ENCODE measurements around the gene BRD1. TPM values are rescaled to one million over a fixed set of nuclear protein-coding genes. Genes with fewer than 3 reads are reported as not detected.

The BRD1 gene
- total RNA-seq, 1 experiment from 2014 or later, result 19.1 TPM

GRCh38 chr22:49872347-49872746, 44.7 kb upstream of the BRD1 start:
- H3K27ac ChIP-seq (ENCODE audit: low read length), result no peak overlapping the region
- no peak for TF ChIP-seq EZH2phosphoT487 (IDR thresholded peaks at IDR 0.05; ENCODE audit: borderline replicate concordance, low read length)
- TF ChIP-seq EZH2 (IDR thresholded peaks at IDR 0.05; ENCODE audit: low read length, unreplicated experiment), result no peak
- TF ChIP-seq CTCF (conservative IDR thresholded peaks at IDR 0.05; ENCODE audit: low read depth, low read length), result no peak
- no peaks in the 10 kb centered on the region for H3K4me1 ChIP-seq (ENCODE audit: insufficient read depth, low read length)
- H3K9me2 ChIP-seq (replicated peaks; ENCODE audit: low read length), result no peaks in the 10 kb centered on the region
- ChIA-PET CTCF (no interaction called here), POLR2A (ENCODE audit: unreplicated experiment) (no interaction called here)
- no peak overlapping the region for H3K4me2 ChIP-seq (ENCODE audit: low read length)
- 0 out of 2 replicates have a peak, but pooled peaks cover 3% of the 10 kb centered on the region for H4K20me1 ChIP-seq (ENCODE audit: low read length)
- intact Hi-C loops (cut with micrococcal nuclease), result no loop called here
- H3F3A ChIP-seq (ENCODE audit: low read length, unreplicated experiment), result no peaks in the 10 kb centered on the region
- ATAC-seq (no peak), DNase-seq (no peak)
- peaks cover 8% of the 10 kb centered on the region; the same call in 1 of the 2 replicates for H3K36me3 ChIP-seq (ENCODE audit: low read depth, low read length)
- H3K79me2 ChIP-seq (ENCODE audit: low read length), result peaks cover 77% of the 10 kb centered on the region
- no TSS peak for BruUV-seq (replicated peaks)
- H3K4me3 ChIP-seq (ENCODE audit: low read length), result no peak overlapping the region
- no peak overlapping the region for H2AFZ ChIP-seq (ENCODE audit: low read length)
- no peaks in the 10 kb centered on the region for H3K27me3 ChIP-seq (ENCODE audit: low read length)
- H3K9ac ChIP-seq (ENCODE audit: low read length), result no peak overlapping the region
- H3K9me3 ChIP-seq (ENCODE audit: low read length), result no peaks in the 10 kb centered on the region

- no peaks in the 10 kb centered on the region for H3K9me2 ChIP-seq (replicated peaks; ENCODE audit: low read length)
- peaks cover 81% of the 10 kb centered on the region for H3K79me2 ChIP-seq (ENCODE audit: low read length)
- no peaks in the 10 kb centered on the region for H3K27me3 ChIP-seq (ENCODE audit: low read length)
- no peaks in the 10 kb centered on the region for H3K4me1 ChIP-seq (ENCODE audit: insufficient read depth, low read length)
- TF ChIP-seq EZH2 (IDR thresholded peaks at IDR 0.05; ENCODE audit: low read length, unreplicated experiment) (no peak), EZH2phosphoT487 (IDR thresholded peaks at IDR 0.05; ENCODE audit: borderline replicate concordance, low read length) (no peak), CTCF (conservative IDR thresholded peaks at IDR 0.05; ENCODE audit: low read depth, low read length) (no peak)
- 0 out of 2 replicates have a peak, but pooled peaks cover 3% of the 10 kb centered on the region for H4K20me1 ChIP-seq (ENCODE audit: low read length)
- no peak overlapping the region for H3K9ac ChIP-seq (ENCODE audit: low read length)
- intact Hi-C loops (cut with micrococcal nuclease), result no loop called here
- DNase-seq, result peak; percentile 6
- H3F3A ChIP-seq (ENCODE audit: low read length, unreplicated experiment), result no peaks in the 10 kb centered on the region
- H3K4me2 ChIP-seq (ENCODE audit: low read length), result no peak overlapping the region
- BruUV-seq (replicated peaks), result no TSS peak
- H2AFZ ChIP-seq (ENCODE audit: low read length), result no peak overlapping the region
- CTCF ChIA-PET, result no interaction called here
- peaks cover 8% of the 10 kb centered on the region; the same call in 1 of the 2 replicates for H3K36me3 ChIP-seq (ENCODE audit: low read depth, low read length)
- H3K9me3 ChIP-seq (ENCODE audit: low read length), result no peaks in the 10 kb centered on the region
- no peak for ATAC-seq
- POLR2A ChIA-PET (ENCODE audit: unreplicated experiment), result no interaction called here
- H3K4me3 ChIP-seq (ENCODE audit: low read length), result no peak overlapping the region
- H3K27ac ChIP-seq (ENCODE audit: low read length), result no peak overlapping the region
Measured at GRCh38 chr22:49871482-49871881, 43.8 kb upstream of the BRD1 start.

GRCh38 chr22:49869845-49870712, 42.4 kb upstream of the BRD1 start:
- no peak for ATAC-seq
- no peak overlapping the region for H3K9ac ChIP-seq (ENCODE audit: low read length)
- H3K4me3 ChIP-seq (ENCODE audit: low read length), result no peak overlapping the region
- peaks cover 87% of the 10 kb centered on the region for H3K79me2 ChIP-seq (ENCODE audit: low read length)
- POLR2A ChIA-PET (ENCODE audit: unreplicated experiment), result no interaction called here
- DNase-seq, result no peak
- no peak overlapping the region for H3K27ac ChIP-seq (ENCODE audit: low read length)
- H3K4me1 ChIP-seq (ENCODE audit: insufficient read depth, low read length), result no peaks in the 10 kb centered on the region
- no peaks in the 10 kb centered on the region for H3F3A ChIP-seq (ENCODE audit: low read length, unreplicated experiment)
- H3K9me3 ChIP-seq (ENCODE audit: low read length), result no peaks in the 10 kb centered on the region
- CTCF ChIA-PET, result no interaction called here
- H3K9me2 ChIP-seq (replicated peaks; ENCODE audit: low read length), result no peaks in the 10 kb centered on the region
- TF ChIP-seq EZH2phosphoT487 (IDR thresholded peaks at IDR 0.05; ENCODE audit: borderline replicate concordance, low read length) (no peak), EZH2 (IDR thresholded peaks at IDR 0.05; ENCODE audit: low read length, unreplicated experiment) (no peak), CTCF (conservative IDR thresholded peaks at IDR 0.05; ENCODE audit: low read depth, low read length) (no peak)
- H3K4me2 ChIP-seq (ENCODE audit: low read length), result no peak overlapping the region
- peaks cover 13% of the 10 kb centered on the region; the same call in 1 of the 2 replicates for H3K36me3 ChIP-seq (ENCODE audit: low read depth, low read length)
- BruUV-seq (replicated peaks), result no TSS peak
- H2AFZ ChIP-seq (ENCODE audit: low read length), result no peak overlapping the region
- intact Hi-C loops (cut with micrococcal nuclease), result no loop called here
- H4K20me1 ChIP-seq (ENCODE audit: low read length), result no peaks in the 10 kb centered on the region
- no peaks in the 10 kb centered on the region for H3K27me3 ChIP-seq (ENCODE audit: low read length)
